ENCODE results near the gene KCNH4. TPM values are rescaled to one million over a fixed set of nuclear protein-coding genes. Genes with fewer than 3 reads are reported as not detected.

The KCNH4 gene
- total RNA-seq, 1 donor from 2014 or later = not detected

- Mint-ChIP-seq H3K4me3 (ENCODE audit: unreplicated experiment) (peak overlapping the region; percentile 77), H3K9me3 (ENCODE audit: unreplicated experiment) (no peaks in the 10 kb centered on the region), H3K36me3 (ENCODE audit: unreplicated experiment) (no peaks in the 10 kb centered on the region), H3K27me3 (ENCODE audit: unreplicated experiment) (no peaks in the 10 kb centered on the region), H3K4me1 (ENCODE audit: unreplicated experiment) (peaks cover 9% of the 10 kb centered on the region), H3K27ac (ENCODE audit: unreplicated experiment) (no peak overlapping the region)
- TF ChIP-seq CTCF (IDR thresholded peaks at IDR 0.05) = no peak
- no peak for DNase-seq (ENCODE audit: extremely low spot score, unreplicated experiment)
Measured at GRCh38 chr17:42193216-42193968, 12.4 kb upstream of the KCNH4 start.

GRCh38 chr17:42192189-42193126 is 11.5 kb upstream of the KCNH4 start:
- no peaks in the 10 kb centered on the region for H3K27me3 Mint-ChIP-seq (ENCODE audit: unreplicated experiment)
- H3K9me3 Mint-ChIP-seq (ENCODE audit: unreplicated experiment) = no peaks in the 10 kb centered on the region
- DNase-seq (ENCODE audit: extremely low spot score, unreplicated experiment) = no peak
- no peak for TF ChIP-seq CTCF (IDR thresholded peaks at IDR 0.05)
- H3K36me3 Mint-ChIP-seq (ENCODE audit: unreplicated experiment) = no peaks in the 10 kb centered on the region
- H3K27ac Mint-ChIP-seq (ENCODE audit: unreplicated experiment) = no peak overlapping the region
- H3K4me1 Mint-ChIP-seq (ENCODE audit: unreplicated experiment) = peaks cover 9% of the 10 kb centered on the region
- no peak overlapping the region for H3K4me3 Mint-ChIP-seq (ENCODE audit: unreplicated experiment)

GRCh38 chr17:42191275-42191608 is 10.3 kb upstream of the KCNH4 start:
- H3K27ac Mint-ChIP-seq (ENCODE audit: unreplicated experiment) = no peak overlapping the region
- no peaks in the 10 kb centered on the region for H3K36me3 Mint-ChIP-seq (ENCODE audit: unreplicated experiment)
- no peaks in the 10 kb centered on the region for H3K9me3 Mint-ChIP-seq (ENCODE audit: unreplicated experiment)
- H3K4me3 Mint-ChIP-seq (ENCODE audit: unreplicated experiment) = no peak overlapping the region
- peaks cover 2% of the 10 kb centered on the region for H3K27me3 Mint-ChIP-seq (ENCODE audit: unreplicated experiment)
- DNase-seq (ENCODE audit: extremely low spot score, unreplicated experiment) = no peak
- peaks cover 9% of the 10 kb centered on the region for H3K4me1 Mint-ChIP-seq (ENCODE audit: unreplicated experiment)
- TF ChIP-seq CTCF (IDR thresholded peaks at IDR 0.05) = no peak

- H3K36me3 Mint-ChIP-seq (ENCODE audit: unreplicated experiment) = no peaks in the 10 kb centered on the region
- H3K4me3 Mint-ChIP-seq (ENCODE audit: unreplicated experiment) = no peak overlapping the region
- H3K27ac Mint-ChIP-seq (ENCODE audit: unreplicated experiment) = no peak overlapping the region
- H3K4me1 Mint-ChIP-seq (ENCODE audit: unreplicated experiment) = peaks cover 9% of the 10 kb centered on the region
- H3K9me3 Mint-ChIP-seq (ENCODE audit: unreplicated experiment) = no peaks in the 10 kb centered on the region
- TF ChIP-seq CTCF (IDR thresholded peaks at IDR 0.05) = no peak
- DNase-seq (ENCODE audit: extremely low spot score, unreplicated experiment) = no peak
- H3K27me3 Mint-ChIP-seq (ENCODE audit: unreplicated experiment) = peaks cover 2% of the 10 kb centered on the region
Measured at GRCh38 chr17:42190491-42191274, 9.7 kb upstream of the KCNH4 start.
